H1 (cell line): Measurements from ENCODE around the gene TIGIT. TPM values are rescaled to one million over a fixed set of nuclear protein-coding genes. Genes with fewer than 3 reads are reported as not detected.

Experiments
- CTCF ChIA-PET: fragments of 300-600 bp; sonication (Branson Sonifier 250); formaldehyde crosslinking; loops from one replicate; lab custom pipeline; 2021; ENCODE audit not compliant: partially characterized antibody; lab: Charles Lee
- POLR2A ChIA-PET: fragments of 300-600 bp; sonication (Branson Sonifier 250); formaldehyde crosslinking; loops from one replicate; lab custom pipeline; 2021; ENCODE audit warnings: inconsistent platforms; ENCODE audit not compliant: partially characterized antibody; lab: Charles Lee
- DNase-seq, 2 experiments: peaks; one replicate each; pipeline versions ENCODE4 v3.0.0 to v3.0.0-alpha.2; 2010 to 2022; ENCODE audit warnings: low spot score in 2 of 2, low read depth in 1 of 2, mixed read lengths in 1 of 2
- FAIRE-seq: peaks from 2 replicates; lab custom pipeline; 2011; peaks lifted over from hg19 to GRCh38; lab: Jason Lieb, UNC
- H2AFZ ChIP-seq: 2 replicates; pipeline ENCODE4 v1.8.1; 2012; ENCODE audit warnings: low read length, inconsistent platforms
- H2AK5ac ChIP-seq: 2 replicates; pipeline ENCODE4 v1.6.1; 2013; ENCODE audit warnings: low read depth, low read length
- H2BK120ac ChIP-seq: replicated peaks from 2 replicates; pipeline ENCODE3; 2013; ENCODE audit warnings: low read depth, low read length, inconsistent platforms
- H2BK12ac ChIP-seq: 2 replicates; pipeline ENCODE4 v1.6.1; 2013; ENCODE audit warnings: low read depth, low read length
- H2BK15ac ChIP-seq: 2 replicates; pipeline ENCODE4 v1.6.1; 2013; ENCODE audit warnings: low read length
- H2BK20ac ChIP-seq: 2 replicates; pipeline ENCODE4 v1.6.1; 2013; ENCODE audit warnings: low read length
- H2BK5ac ChIP-seq: 2 replicates; pipeline ENCODE4 v1.6.1; 2013; ENCODE audit warnings: low read depth, low read length
- H3K14ac ChIP-seq: 2 replicates; pipeline ENCODE4 v1.6.1; 2013; ENCODE audit warnings: inconsistent platforms; ENCODE audit not compliant: insufficient read length
- H3K18ac ChIP-seq: 2 replicates; pipeline ENCODE4 v1.6.1; 2013; ENCODE audit warnings: low read length; ENCODE audit errors: extremely low read depth
- H3K23ac ChIP-seq: 2 replicates; pipeline ENCODE4 v1.6.1; 2013; ENCODE audit warnings: inconsistent platforms; ENCODE audit not compliant: insufficient read length
- H3K23me2 ChIP-seq: 2 replicates; pipeline ENCODE4 v1.6.1; 2013; ENCODE audit warnings: low read depth, low read length
- H3K27ac ChIP-seq: 2 replicates; pipeline ENCODE4 v1.6.1; 2011; ENCODE audit warnings: low read depth, low read length, inconsistent platforms
- H3K27me3 ChIP-seq, 4 experiments: replicated peaks in 1 of 4; 1 replicate in 1 of 4; 2 replicates in 3 of 4; pipeline versions ENCODE4 v1.6.1 to v1.8.1; 2011 to 2013; ENCODE audit warnings: low read length in 3 of 4, mild to moderate bottlenecking in 3 of 4, inconsistent platforms in 2 of 4, mixed read lengths in 2 of 4, moderate library complexity in 1 of 4; ENCODE audit not compliant: control insufficient read depth in 3 of 4, insufficient read depth in 3 of 4; ENCODE audit errors: extremely low read depth in 1 of 4
- H3K36me3 ChIP-seq, 4 experiments: 2 replicates each; pipeline versions ENCODE4 v1.6.1 to v1.8.1; 2011 to 2013; ENCODE audit warnings: mild to moderate bottlenecking in 4 of 4, low read length in 3 of 4, moderate library complexity in 2 of 4, control low read depth in 1 of 4, inconsistent platforms in 1 of 4; ENCODE audit not compliant: insufficient read depth in 4 of 4, control insufficient read depth in 2 of 4
- H3K4ac ChIP-seq: replicated peaks from 2 replicates; pipeline ENCODE3; 2013; ENCODE audit warnings: low read length, low read depth, mixed read lengths, inconsistent platforms; ENCODE audit not compliant: insufficient read length
- H3K4me1 ChIP-seq, 4 experiments: replicated peaks in 1 of 4; 1 replicate in 1 of 4; 2 replicates in 3 of 4; pipeline versions ENCODE4 v1.6.1 to v1.8.1; 2011 to 2013; ENCODE audit warnings: low read length in 3 of 4, inconsistent platforms in 2 of 4, mixed read lengths in 1 of 4; ENCODE audit not compliant: insufficient read depth in 4 of 4, control insufficient read depth in 3 of 4
- H3K4me2 ChIP-seq, 2 experiments: 2 replicates each; pipeline versions ENCODE4 v1.6.1 to v1.8.1; 2011 to 2013; ENCODE audit warnings: low read depth in 2 of 2, low read length in 2 of 2, control low read depth in 1 of 2, inconsistent platforms in 1 of 2, mild to moderate bottlenecking in 1 of 2; ENCODE audit not compliant: insufficient read depth in 1 of 2
- H3K4me3 ChIP-seq, 4 experiments: fragments of 200-600, 300-600 bp in 1 of 4; sonication (generic), shearing (Covaris generic), sonication (Bioruptor Twin) in 1 of 4; 2 replicates each; pipeline versions ENCODE4 v1.5.1 to v1.8.1; 2011 to 2016; ENCODE audit warnings: low read length in 4 of 4, low read depth in 3 of 4, control low read depth in 2 of 4, inconsistent platforms in 2 of 4, mild to moderate bottlenecking in 2 of 4, mixed read lengths in 1 of 4, moderate library complexity in 1 of 4; ENCODE audit not compliant: insufficient read depth in 2 of 4; ENCODE audit errors: extremely low read depth in 1 of 4
- H3K56ac ChIP-seq: replicated peaks from 2 replicates; pipeline ENCODE3; 2013; ENCODE audit warnings: low read depth, mild to moderate bottlenecking, mixed read lengths, low read length, inconsistent platforms; ENCODE audit not compliant: insufficient read length
- H3K79me1 ChIP-seq: 2 replicates; pipeline ENCODE4 v1.6.1; 2013; ENCODE audit warnings: low read depth, low read length, control low read depth
- H3K79me2 ChIP-seq, 2 experiments: 2 replicates each; pipeline versions ENCODE4 v1.6.1 to v1.8.1; 2012 to 2013; ENCODE audit warnings: low read length in 2 of 2, mild to moderate bottlenecking in 2 of 2, inconsistent platforms in 1 of 2; ENCODE audit not compliant: insufficient read depth in 2 of 2, control insufficient read depth in 1 of 2
- H3K9ac ChIP-seq, 4 experiments: replicated peaks in 1 of 4; 1 replicate in 1 of 4; 2 replicates in 3 of 4; pipeline versions ENCODE4 v1.6.1 to v1.8.1; 2011 to 2013; ENCODE audit warnings: low read depth in 3 of 4, low read length in 3 of 4, control low read depth in 2 of 4, mild to moderate bottlenecking in 2 of 4, moderate library complexity in 2 of 4, inconsistent platforms in 1 of 4; ENCODE audit errors: extremely low read depth in 1 of 4
- H3K9me3 ChIP-seq, 2 experiments: 2 replicates each; pipeline versions ENCODE4 v1.6.1 to v1.8.1; 2012 to 2013; ENCODE audit warnings: mild to moderate bottlenecking in 2 of 2, moderate library complexity in 2 of 2, control low read depth in 1 of 2, inconsistent platforms in 1 of 2, low read depth in 1 of 2, low read length in 1 of 2, mixed read lengths in 1 of 2; ENCODE audit not compliant: insufficient read depth in 2 of 2
- H4K20me1 ChIP-seq, 2 experiments: replicated peaks in 1 of 2; 2 replicates each; pipeline versions ENCODE3 to v1.8.1; 2011 to 2013; ENCODE audit warnings: inconsistent platforms in 2 of 2, low read length in 2 of 2, mild to moderate bottlenecking in 1 of 2; ENCODE audit not compliant: insufficient read depth in 2 of 2, control insufficient read depth in 1 of 2
- H4K5ac ChIP-seq: 2 replicates; pipeline ENCODE4 v1.6.1; 2013; ENCODE audit warnings: low read length, low read depth, mixed read lengths, inconsistent platforms; ENCODE audit not compliant: insufficient read length
- H4K8ac ChIP-seq: 2 replicates; pipeline ENCODE4 v1.8.0; 2013; ENCODE audit warnings: mild to moderate bottlenecking, moderate library complexity, low read length, inconsistent platforms; ENCODE audit not compliant: insufficient read depth; ENCODE audit errors: extremely low read depth
- H4K91ac ChIP-seq: replicated peaks from 2 replicates; pipeline ENCODE3; 2013; ENCODE audit warnings: low read length, mixed read lengths, inconsistent platforms; ENCODE audit not compliant: insufficient read length
- ATF2 ChIP-seq: IDR thresholded peaks from 2 replicates; pipeline ENCODE4 v1.6.1; 2012; ENCODE audit warnings: low read length, inconsistent platforms
- RAD21 ChIP-seq, 2 experiments: IDR thresholded peaks in 1 of 2; conservative IDR thresholded peaks in 1 of 2; 2 replicates each; pipeline ENCODE4 v1.6.1; 2011; ENCODE audit warnings: low read depth in 2 of 2, low read length in 2 of 2, improper control_type of control experiment in 1 of 2, inconsistent platforms in 1 of 2, mild to moderate bottlenecking in 1 of 2, moderate library complexity in 1 of 2
- WGBS, 2 experiments: shearing (Covaris generic) in 1 of 2; methylation state at CpG; one replicate each; pipeline versions ENCODE4 v1.1.6 to v1.1.7; 2013 to 2015; ENCODE audit warnings: low lambda C conversion rate in 2 of 2, mixed read lengths in 2 of 2, inconsistent platforms in 1 of 2, low coverage in 1 of 2, missing lambda C conversion rate in 1 of 2; ENCODE audit not compliant: insufficient replicate concordance in 2 of 2, insufficient coverage in 1 of 2, insufficient read length in 1 of 2; ENCODE audit errors: extremely low coverage in 1 of 2, missing lambda C conversion rate in 1 of 2; 5-methylcytosine and 5-hydroxymethylcytosine counted together
- polyA plus RNA-seq, 7 experiments: library from polyadenylated mRNA; depleted of rRNA in 3 of 7; stranded (reverse) in 5 of 7; unstranded in 2 of 7; fragments of >200 nt in 5 of 7; fragments of 200-250 nt in 2 of 7; gene quantifications; 1 replicate in 5 of 7; 2 replicates in 1 of 7; 4 replicates in 1 of 7; pipeline versions ENCODE4 v1.2.1 to v1.2.3, GENCODE V29; 2011 to 2013; ENCODE audit warnings: missing spikeins in 2 of 7, mixed read lengths in 2 of 7
- total RNA-seq: library from RNA; stranded (reverse); fragmentation: NEBNext Ultra II Directional; extraction: Animal tissue kit (Norgen Biotek cat#: 25700); gene quantifications from 2 replicates; pipeline ENCODE4 v1.2.1, GENCODE V29; 2021

The TIGIT gene
- total and polyA plus RNA-seq, 2 of the 8 experiments (the other 6 are each of a cell fraction or from before 2014, with no cell fraction given): 0.02 TPM; not detected in 1

DNA sequence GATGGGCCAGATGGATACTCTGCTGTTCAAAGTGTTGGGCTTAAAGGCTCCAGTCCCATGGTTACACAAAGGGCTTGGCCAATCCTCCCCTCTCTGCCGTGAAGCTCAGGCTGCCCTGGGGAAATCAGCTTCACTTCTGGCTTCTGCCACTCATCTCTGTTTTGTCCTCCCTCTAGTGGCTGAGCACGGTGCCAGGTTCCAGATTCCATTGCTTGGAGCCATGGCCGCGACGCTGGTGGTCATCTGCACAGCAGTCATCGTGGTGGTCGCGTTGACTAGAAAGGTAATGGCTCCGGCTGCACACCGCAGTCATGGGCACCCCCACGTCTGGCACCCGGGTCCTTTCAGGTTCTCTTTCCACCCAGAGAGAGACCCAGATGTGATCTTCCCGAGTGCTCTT, 5.6 kb downstream of the TIGIT start:
- CTCF ChIA-PET: interaction anchor here (0.8 to 3.0 kb wide), 9 partner anchors 8 to 143 kb away, joined by 3 to 16 read pairs (median 4); no protein-coding TSS in a partner anchor
- TF ChIP-seq RAD21 (IDR thresholded peaks at IDR 0.05 in 1 of 2, conservative IDR thresholded peaks at IDR 0.05 in 1 of 2; ENCODE audit: low read depth in 2 of 2, low read length in 2 of 2) (peak in 1 of 2 experiments; percentile 37; a peak in 3 of 4 replicates), ATF2 (no peak)

More for the DNA sequence above, 5.6 kb downstream of the TIGIT start:
- Histone ChIP-seq H3K27ac (no peak overlapping the region), H2BK12ac (no peak overlapping the region), H3K14ac (no peak overlapping the region), H3K4me3 (no peak overlapping the region), H2BK5ac (no peak overlapping the region), H3K27me3 (no peaks in the 10 kb centered on the region), H4K8ac (no peak overlapping the region), H2AFZ (no peak overlapping the region), H3K4me1 (no peaks in the 10 kb centered on the region), H3K9me3 (no peaks in the 10 kb centered on the region), H3K18ac (no peak overlapping the region), H3K79me2 (no peaks in the 10 kb centered on the region), H3K4ac (no peak overlapping the region), H3K4me2 (no peak overlapping the region), H3K36me3 (no peaks in the 10 kb centered on the region), H2BK120ac (no peak overlapping the region), H2BK20ac (no peak overlapping the region), H3K79me1 (no peaks in the 10 kb centered on the region), H4K91ac (no peak overlapping the region), H4K20me1 (no peaks in the 10 kb centered on the region), H2AK5ac (no peak overlapping the region), H3K23me2 (no peaks in the 10 kb centered on the region), H2BK15ac (no peak overlapping the region), H4K5ac (no peak overlapping the region), H3K56ac (no peak overlapping the region), H3K23ac (no peak overlapping the region), H3K9ac (no peak overlapping the region)
- no peak for DNase-seq
- WGBS, 2 experiments: 96% methylated on average over 13 of the region's 13 CpGs; no CpG with 5 or more reads in 1 of the 2 experiments
- no peak for FAIRE-seq
- POLR2A ChIA-PET: interaction anchor here (1.4 kb wide), 1 partner anchor 13 kb away, joined by 3 read pairs; no protein-coding TSS in a partner anchor
